Measurements from ENCODE around the gene RSAD1.

DNA sequence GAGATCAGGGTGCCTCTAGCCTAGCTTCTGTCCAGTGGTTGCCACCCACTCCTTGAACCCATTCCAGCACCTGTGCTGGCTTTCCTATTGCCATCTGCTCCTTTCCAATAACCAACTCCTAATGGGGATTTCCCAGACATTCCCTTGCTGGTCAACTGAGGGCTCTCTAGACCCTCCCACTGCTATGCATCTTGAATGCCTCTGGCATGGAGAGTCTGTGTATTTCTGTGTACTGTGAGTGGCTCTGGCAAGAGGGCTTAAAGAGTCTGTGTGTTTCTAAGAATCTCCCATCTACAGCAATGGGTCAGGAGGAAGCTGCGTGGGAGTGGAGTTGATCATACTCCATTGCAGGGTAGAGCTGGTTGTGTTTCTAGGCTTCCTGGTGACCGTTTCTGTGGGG is 42.9 kb downstream of the RSAD1 start:
- TF ChIP-seq, protein P1, sequence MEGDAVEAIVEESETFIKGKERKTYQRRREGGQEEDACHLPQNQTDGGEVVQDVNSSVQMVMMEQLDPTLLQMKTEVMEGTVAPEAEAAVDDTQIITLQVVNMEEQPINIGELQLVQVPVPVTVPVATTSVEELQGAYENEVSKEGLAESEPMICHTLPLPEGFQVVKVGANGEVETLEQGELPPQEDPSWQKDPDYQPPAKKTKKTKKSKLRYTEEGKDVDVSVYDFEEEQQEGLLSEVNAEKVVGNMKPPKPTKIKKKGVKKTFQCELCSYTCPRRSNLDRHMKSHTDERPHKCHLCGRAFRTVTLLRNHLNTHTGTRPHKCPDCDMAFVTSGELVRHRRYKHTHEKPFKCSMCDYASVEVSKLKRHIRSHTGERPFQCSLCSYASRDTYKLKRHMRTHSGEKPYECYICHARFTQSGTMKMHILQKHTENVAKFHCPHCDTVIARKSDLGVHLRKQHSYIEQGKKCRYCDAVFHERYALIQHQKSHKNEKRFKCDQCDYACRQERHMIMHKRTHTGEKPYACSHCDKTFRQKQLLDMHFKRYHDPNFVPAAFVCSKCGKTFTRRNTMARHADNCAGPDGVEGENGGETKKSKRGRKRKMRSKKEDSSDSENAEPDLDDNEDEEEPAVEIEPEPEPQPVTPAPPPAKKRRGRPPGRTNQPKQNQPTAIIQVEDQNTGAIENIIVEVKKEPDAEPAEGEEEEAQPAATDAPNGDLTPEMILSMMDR (IDR thresholded peaks at IDR 0.05): no peak
- TF ChIP-seq POLR2A (IDR thresholded peaks at IDR 0.05) (no peak), EP300 (IDR thresholded peaks at IDR 0.05) (no peak)
